HG03097 (cell line): ENCODE results near the gene KRTAP10-5.

Experiments
- ATAC-seq: cut with Tn5 transposase; IDR thresholded peaks from one replicate; pipeline ENCODE4 v1.9.1; 2021; ENCODE audit not compliant: unreplicated experiment, low FRiP score

KRTAP10-5 gene

DNA sequence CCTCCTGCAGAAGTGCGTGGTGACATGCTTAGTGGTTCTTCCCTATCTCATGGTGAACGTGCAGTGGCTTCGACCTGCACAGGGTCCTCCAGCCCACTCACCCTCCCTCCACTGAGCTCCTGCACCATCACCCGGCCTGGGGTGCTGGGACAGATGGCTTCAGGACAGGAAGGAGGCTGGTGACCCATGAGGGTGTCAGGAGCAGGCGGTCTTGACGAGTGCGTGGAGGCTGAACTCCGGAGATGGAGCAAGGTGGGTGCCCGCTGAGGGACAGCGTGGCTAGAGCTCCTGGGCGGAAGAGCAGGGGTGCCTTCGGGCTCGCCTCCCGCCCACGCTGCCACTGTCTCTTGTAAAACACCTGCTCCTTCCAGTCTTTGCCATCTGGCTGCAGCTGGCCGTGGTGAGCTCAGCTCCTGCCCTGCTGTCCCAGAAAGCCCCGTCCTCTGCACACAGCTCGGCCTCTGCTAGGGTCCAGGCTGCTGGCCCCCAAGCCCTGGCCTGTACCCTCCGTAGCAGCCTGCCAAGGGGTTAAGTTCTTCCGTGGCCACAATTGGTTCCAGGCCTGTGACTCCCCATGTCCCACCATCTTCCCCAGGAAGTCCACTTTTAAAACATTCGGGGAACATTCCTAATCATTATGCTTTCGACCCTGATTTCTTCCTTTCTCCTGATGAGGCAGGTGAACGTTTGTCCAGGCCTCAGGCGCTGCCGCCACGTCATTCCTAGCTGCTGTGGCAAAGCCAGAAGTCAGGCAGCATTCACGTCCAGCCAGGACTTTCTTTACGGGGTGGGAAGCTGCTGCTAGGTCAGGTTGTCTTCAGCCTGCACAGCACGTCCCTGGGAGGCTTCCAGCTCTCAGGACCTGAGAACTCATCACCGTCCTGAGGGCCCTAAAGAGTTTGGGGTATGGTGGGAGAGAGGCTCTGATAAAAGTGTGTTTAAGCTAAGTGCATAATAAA is 48.5 kb downstream of the KRTAP10-5 start:
- ATAC-seq: no peak

DNA sequence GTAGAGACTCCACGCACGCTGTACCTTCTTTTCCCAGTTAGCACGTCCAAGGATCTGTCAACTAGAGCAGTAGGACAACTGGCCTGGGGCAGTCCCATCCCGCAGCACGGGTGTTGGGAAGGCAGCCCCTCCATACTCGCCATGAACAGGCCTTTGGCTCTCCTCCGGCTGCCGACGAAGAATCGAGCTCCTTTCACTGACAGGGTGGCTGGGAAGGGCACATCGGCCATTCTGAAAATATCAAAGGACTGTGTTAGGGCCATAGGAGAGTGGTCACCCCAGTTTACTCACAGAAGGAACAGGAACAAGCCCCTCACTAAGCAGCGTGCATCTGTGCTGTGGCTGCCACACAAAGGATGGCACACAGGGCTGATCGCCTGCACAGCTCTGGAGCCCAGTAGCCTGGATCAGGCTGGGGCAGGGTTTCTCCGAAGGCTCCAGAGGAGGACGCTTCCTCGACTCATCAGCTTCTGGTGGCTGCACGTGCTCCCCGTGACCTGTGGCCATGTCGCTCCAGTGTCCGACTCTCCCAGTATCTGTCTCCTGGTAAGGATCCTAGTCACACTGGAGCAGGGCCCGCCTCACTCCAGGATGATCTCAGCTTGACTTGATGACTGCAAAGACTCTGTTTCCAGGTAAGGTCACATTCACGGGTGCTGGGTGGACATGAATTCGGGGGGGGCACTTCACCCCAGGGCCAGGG is 49.4 kb downstream of the KRTAP10-5 start:
- ATAC-seq: no peak

DNA sequence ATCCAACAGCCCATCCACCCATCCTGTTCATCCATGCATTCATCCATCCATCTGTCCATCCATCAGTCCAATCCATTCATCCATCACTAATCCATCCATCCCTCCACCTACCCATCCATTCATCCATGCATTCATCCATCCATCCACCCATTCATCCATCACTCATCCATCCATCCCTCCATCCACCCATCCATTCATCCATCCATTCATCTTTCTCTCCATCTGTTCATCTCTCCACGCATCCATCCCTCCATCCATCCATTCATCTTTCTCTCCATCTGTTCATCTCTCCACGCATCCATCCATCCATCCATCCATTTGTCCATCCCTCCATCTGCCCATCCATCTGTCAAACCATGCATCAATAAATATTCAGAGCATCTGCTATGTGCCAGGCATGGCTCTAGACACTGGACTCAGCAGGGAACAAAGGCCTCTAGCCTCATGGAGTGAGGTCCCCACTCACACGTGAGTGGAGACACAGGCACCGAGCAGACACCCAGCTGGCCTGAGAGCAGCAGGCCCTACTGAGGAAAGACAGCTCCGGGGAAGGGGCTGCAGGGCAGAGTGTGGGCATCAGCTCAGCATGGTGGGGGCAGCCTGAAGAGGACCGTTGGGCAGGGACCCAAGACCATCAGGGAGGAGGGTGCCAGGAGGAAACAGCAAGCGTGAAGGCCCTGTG is 50.0 kb downstream of the KRTAP10-5 start:
- ATAC-seq: no peak

DNA sequence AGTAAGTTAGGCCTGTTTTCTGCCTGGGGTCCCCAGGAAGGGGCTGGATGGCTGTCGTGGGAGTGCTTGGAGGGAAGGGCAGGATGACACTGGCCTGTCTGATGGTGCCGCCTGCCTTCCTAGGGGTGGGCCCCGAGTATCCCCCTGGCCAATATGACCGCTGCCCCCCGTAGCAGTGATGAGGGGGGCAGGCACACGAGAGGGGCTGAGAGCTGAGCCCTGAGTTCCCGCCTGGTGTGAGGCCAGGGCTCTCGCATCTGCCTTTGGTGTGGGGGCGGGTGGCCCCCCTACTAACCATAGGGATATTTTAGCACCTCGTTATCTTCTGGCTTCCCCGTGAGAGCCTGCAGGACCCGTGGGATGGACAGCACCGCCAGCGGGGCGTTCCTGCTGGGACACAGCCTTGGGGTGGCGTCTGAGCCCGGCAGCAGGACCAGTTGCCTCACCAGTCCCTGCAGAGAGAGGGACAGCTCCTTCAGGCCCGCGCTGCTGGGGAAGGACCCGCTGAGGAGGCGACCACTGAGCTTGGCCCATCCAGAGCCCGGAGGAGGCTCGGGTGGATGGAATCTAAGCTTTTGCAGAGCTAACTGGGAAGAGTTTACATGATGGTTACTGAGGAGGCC is 50.8 kb downstream of the KRTAP10-5 start:
- ATAC-seq: no peak
